Subcutaneous abdominal adipose tissue (tissue), 5 donors: Measurements from ENCODE around the gene PPP2R5C.
A peak's percentile ranks its signal among the peaks of the same experiment; 100 is the strongest.

Experiments
- H3K27ac ChIP-seq: one replicate; pipeline ENCODE4 v1.7.0; 2013; ENCODE audit warnings: low read depth, mild to moderate bottlenecking, inconsistent platforms, low read length, moderate library complexity
- H3K27me3 ChIP-seq, 5 donors: one replicate each; pipeline ENCODE4 v1.7.0; 2013; ENCODE audit warnings: low read length in 5 of 5, inconsistent platforms in 1 of 5; ENCODE audit not compliant: control insufficient read depth in 5 of 5, insufficient read depth in 4 of 5
- H3K36me3 ChIP-seq, 5 donors: one replicate each; pipeline ENCODE4 v1.7.0; 2013; ENCODE audit warnings: low read length in 5 of 5; ENCODE audit not compliant: control insufficient read depth in 5 of 5, insufficient read depth in 5 of 5
- H3K4me1 ChIP-seq, 5 donors: one replicate each; pipeline ENCODE4 v1.7.0; 2013; ENCODE audit warnings: low read length in 5 of 5, mild to moderate bottlenecking in 3 of 5, moderate library complexity in 1 of 5; ENCODE audit not compliant: control insufficient read depth in 5 of 5, insufficient read depth in 5 of 5
- H3K4me3 ChIP-seq, 5 donors: one replicate each; pipeline ENCODE4 v1.7.0; 2013; ENCODE audit warnings: low read length in 5 of 5, low read depth in 1 of 5
- H3K9ac ChIP-seq, 5 donors: one replicate each; pipeline ENCODE4 v1.7.0; 2013; ENCODE audit warnings: low read length in 5 of 5, mild to moderate bottlenecking in 4 of 5, moderate library complexity in 3 of 5
- H3K9me3 ChIP-seq, 5 donors: one replicate each; pipeline ENCODE4 v1.7.0; 2013; ENCODE audit warnings: low read length in 5 of 5; ENCODE audit not compliant: control insufficient read depth in 5 of 5
- donor health status: healthy.
- donor health status: healthy.
- donor health status: healthy.
- donor health status: healthy.
- donor health status: healthy.

The PPP2R5C gene

DNA sequence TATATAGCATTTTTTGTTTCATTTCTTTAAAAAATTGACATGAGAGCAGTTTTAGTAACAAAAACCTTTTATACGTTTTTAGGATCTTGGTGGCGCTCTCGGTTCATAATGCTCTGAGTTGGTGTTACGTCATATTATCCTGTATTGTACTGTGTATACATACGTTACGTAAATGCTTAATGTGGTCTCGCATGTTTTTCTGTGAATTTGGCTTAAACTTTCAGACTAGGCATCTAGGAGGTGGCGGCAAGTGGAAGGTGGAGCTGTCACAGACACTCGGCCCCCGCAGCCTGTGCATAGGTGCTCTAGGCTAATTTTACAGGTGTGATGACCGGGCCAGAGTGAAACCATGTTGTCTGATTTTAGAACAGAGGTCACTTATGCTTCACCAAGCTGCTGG is 60.0 kb downstream of the PPP2R5C start:
- H3K9me3 ChIP-seq = no peaks in the 10 kb centered on the region

DNA sequence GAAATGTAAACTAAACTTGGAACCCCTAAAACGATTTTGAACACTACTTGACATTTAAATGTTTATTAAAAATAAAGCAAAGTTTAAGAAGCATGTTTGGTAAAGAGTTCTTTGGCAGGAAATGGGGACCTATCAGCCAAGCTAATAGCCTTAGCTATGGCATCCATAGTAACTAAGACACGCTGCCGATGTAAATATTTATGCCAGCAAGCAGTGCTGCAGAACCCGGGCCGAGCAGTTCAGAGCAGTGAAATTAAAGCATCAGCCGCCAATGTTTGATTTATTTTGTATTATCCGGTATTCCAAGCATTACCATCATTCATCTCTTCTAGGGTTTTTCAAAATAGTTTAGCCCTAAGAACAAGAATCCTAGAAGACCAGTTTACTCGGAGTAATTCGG is 61.6 kb downstream of the PPP2R5C start:
- Histone ChIP-seq H3K4me1 (peaks cover 11 to 35% (median 32%) of the 10 kb centered on the region in 5 donors), H3K9ac (peak overlapping the region in 3 of 5 donors; percentile 3 to 32 (median 30)), H3K27me3 (no peaks in the 10 kb centered on the region), H3K9me3 (no peaks in the 10 kb centered on the region), H3K36me3 (peaks cover 0 to 11% (median 5%) of the 10 kb centered on the region in 5 donors), H3K4me3 (peak overlapping the region in 4 of 5 donors; percentile 2 to 50 (median 26)), H3K27ac (peak overlapping the region; percentile 30)

More for the DNA sequence above, 60.0 kb downstream of the PPP2R5C start:
- no peak overlapping the region for H3K27ac ChIP-seq
- H3K36me3 ChIP-seq = peaks cover 0 to 11% (median 6%) of the 10 kb centered on the region in 5 donors
- peaks cover 11 to 38% (median 29%) of the 10 kb centered on the region in 5 donors for H3K4me1 ChIP-seq
- no peaks in the 10 kb centered on the region for H3K27me3 ChIP-seq
- H3K4me3 ChIP-seq = no peak overlapping the region
- no peak overlapping the region for H3K9ac ChIP-seq

DNA sequence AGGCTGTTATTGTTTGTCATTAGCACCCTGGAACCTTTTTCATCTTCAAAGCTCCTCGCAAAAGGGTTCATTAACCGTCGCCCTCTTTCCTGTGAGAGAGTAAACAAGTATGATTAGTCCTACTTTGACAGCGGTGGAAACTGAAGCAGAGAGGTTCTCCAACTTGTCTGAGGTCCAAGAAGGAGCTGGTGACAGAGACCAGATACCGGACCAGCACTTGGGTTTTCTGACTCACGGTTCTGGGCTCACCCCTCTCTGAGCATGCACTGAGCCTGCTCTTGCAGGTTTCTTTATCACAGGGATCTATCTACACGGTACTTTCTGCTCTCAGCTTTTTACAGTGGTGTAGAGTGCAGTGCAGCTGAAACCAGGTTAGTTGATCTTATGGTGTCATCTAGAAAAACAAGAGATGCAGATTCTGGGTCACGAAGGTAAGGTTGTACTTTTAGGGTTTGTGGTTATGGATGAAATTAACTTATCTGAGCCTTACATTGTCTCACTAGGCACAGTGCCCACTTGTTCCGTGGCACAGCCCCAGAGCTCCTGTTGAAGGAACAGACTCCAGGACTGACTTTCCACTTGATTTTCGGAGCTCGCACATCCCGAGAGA is 62.1 kb downstream of the PPP2R5C start:
- Histone ChIP-seq H3K9me3 (no peaks in the 10 kb centered on the region), H3K4me1 (peaks cover 11 to 38% (median 35%) of the 10 kb centered on the region in 5 donors), H3K36me3 (peaks cover 0 to 11% (median 5%) of the 10 kb centered on the region in 5 donors), H3K4me3 (peak overlapping the region; percentile 6 to 50 (median 7)), H3K27ac (peak overlapping the region; percentile 30), H3K27me3 (no peaks in the 10 kb centered on the region), H3K9ac (peak overlapping the region; percentile 3 to 35 (median 30))

DNA sequence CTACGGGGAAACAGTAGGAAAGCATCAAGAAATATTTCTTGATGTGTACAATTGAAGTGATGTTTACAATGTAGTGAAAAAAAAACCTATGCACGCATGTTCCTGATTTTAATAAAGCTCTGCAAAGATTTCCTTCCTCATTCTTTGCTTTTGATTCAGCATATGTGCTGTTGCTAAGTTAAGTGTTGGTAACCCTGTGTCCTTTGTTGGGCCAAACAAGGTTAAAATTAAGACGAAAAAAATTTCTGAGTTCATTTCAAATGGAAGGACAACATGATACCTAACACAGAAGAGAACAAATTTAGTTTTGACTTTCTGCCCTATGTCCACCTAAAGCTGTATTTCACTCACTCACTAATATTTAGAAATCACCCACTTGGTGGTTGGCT is 62.8 kb downstream of the PPP2R5C start:
- peak overlapping the region in 3 of 5 donors; percentile 29 to 56 (median 38) for H3K9ac ChIP-seq
- H3K27me3 ChIP-seq = no peaks in the 10 kb centered on the region
- peak overlapping the region; percentile 24 for H3K27ac ChIP-seq
- H3K9me3 ChIP-seq = no peaks in the 10 kb centered on the region
- H3K36me3 ChIP-seq = peaks cover 0 to 6% (median 2%) of the 10 kb centered on the region in 5 donors
- peak overlapping the region in 3 of 5 donors; percentile 39 to 50 (median 46) for H3K4me3 ChIP-seq
- H3K4me1 ChIP-seq = peaks cover 11 to 40% (median 35%) of the 10 kb centered on the region in 5 donors

DNA sequence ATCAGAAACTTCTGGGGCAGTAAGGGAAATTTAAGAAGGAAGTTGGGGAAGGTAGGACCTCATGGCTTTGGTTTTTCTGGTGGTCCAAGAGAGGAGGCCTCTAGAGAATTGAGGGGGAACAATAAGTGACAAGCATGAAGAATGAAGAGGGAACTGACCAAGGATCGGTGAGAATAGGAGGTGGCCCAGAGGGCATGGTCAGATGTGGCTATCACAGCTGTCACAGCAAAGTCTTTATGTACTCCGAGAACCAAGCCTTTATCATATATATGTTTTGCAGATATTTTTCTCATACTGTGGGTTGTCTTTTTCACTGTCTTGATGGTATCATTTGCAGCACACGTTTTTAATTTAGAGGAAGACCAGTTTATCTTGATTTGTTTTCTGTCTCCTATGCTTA is 64.3 kb downstream of the PPP2R5C start:
- no peak overlapping the region for H3K4me3 ChIP-seq
- H3K27ac ChIP-seq = peak overlapping the region; percentile 47
- H3K4me1 ChIP-seq = peaks cover 11 to 40% (median 35%) of the 10 kb centered on the region in 5 donors

DNA sequence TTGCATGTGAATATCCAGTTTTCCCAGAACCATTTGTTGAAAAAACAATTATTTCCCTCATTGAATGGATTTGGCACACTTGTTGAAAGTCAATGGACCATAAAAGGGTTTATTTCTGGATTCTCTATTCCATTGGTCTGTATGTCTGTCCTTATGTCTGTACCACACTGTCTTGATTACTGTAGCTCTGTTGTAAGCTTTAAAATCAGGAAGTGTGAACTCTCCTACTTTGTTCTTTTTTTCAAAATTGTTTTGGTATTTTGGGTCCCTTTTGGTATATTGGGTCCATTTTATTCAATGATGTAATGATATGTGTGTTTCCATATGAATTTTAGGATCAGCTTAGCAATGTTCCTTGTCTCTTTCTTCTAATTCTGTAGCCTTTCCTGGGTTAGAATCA is 64.8 kb downstream of the PPP2R5C start:
- peaks cover 11 to 40% (median 35%) of the 10 kb centered on the region in 5 donors for H3K4me1 ChIP-seq
- H3K27ac ChIP-seq = no peak overlapping the region

More for the DNA sequence above, 64.3 kb downstream of the PPP2R5C start:
- no peaks in the 10 kb centered on the region for H3K9me3 ChIP-seq
- no peak overlapping the region for H3K9ac ChIP-seq
- H3K36me3 ChIP-seq = peaks cover 0 to 7% (median 3%) of the 10 kb centered on the region in 5 donors
- H3K27me3 ChIP-seq = no peaks in the 10 kb centered on the region

DNA sequence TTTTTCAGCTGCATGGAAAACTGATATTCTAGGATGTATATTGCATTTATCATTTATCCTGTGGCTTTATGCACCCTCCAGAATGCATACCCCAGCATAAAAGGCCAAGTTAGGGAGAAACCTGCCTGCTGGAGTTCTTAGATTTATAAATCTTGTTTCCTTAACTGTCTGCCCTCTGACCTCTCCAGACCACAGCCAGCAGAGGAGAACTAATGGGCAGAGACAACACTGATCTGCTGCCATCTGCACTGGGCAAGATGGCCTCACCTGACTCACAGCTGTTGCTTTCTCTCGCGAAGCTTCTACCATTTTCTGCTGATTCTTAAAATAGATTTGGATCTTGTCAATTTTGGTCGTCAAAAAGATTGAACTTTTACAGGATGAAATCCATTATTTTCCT is 65.8 kb downstream of the PPP2R5C start:
- H3K27me3 ChIP-seq = no peaks in the 10 kb centered on the region
- H3K27ac ChIP-seq = no peak overlapping the region
- H3K36me3 ChIP-seq = peaks cover 0 to 7% (median 3%) of the 10 kb centered on the region in 5 donors
- peaks cover 11 to 38% (median 32%) of the 10 kb centered on the region in 5 donors for H3K4me1 ChIP-seq
- H3K4me3 ChIP-seq = no peak overlapping the region
- no peaks in the 10 kb centered on the region for H3K9me3 ChIP-seq
- no peak overlapping the region for H3K9ac ChIP-seq

More for the DNA sequence above, 64.8 kb downstream of the PPP2R5C start:
- Histone ChIP-seq H3K4me3 (no peak overlapping the region), H3K9ac (no peak overlapping the region), H3K27me3 (no peaks in the 10 kb centered on the region), H3K36me3 (peaks cover 0 to 7% (median 3%) of the 10 kb centered on the region in 5 donors), H3K9me3 (no peaks in the 10 kb centered on the region)

DNA sequence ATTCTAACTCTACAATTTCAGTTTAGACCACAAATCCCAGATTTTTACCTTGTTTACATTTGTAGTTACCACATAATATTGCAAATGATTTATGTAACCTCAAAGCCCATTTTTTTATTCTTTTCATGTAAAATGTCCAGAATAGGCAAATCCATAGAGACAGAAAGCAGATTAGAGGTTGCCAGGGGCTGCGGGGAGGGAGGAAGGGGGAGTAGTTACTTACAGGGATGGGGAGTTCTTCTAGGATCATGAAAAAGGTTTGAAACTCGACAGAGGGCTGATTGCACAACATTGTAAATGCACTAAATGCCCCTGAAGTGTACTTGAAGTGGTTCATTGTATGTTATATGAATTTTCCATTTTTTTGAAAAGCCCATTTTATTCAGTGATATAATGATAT is 66.5 kb downstream of the PPP2R5C start:
- H3K36me3 ChIP-seq = peaks cover 0 to 10% (median 5%) of the 10 kb centered on the region in 5 donors
- no peaks in the 10 kb centered on the region for H3K9me3 ChIP-seq
- no peak overlapping the region for H3K27ac ChIP-seq
- no peak overlapping the region for H3K9ac ChIP-seq
- H3K4me3 ChIP-seq = no peak overlapping the region
- H3K4me1 ChIP-seq = peaks cover 11 to 35% (median 31%) of the 10 kb centered on the region in 5 donors
- no peaks in the 10 kb centered on the region for H3K27me3 ChIP-seq

DNA sequence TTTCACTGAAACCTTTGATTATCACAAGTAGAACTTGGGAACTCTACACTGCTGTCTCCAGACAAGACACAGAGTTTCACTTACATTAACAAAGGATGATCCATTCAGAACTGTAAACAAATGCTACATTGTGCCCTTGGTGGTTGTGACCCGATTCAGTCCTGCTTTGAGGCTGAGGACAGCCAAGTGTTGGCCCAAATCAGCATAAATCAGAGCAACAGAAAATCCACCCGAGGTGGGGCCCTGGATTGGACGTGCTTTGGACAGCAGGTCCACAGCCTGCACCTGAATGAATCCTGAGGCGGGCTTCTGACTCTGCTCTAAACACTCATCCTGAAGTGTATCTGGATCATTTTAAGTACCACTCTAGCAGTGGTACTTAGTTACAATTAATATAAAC is 68.8 kb downstream of the PPP2R5C start:
- Histone ChIP-seq H3K36me3 (peaks cover 0 to 10% (median 5%) of the 10 kb centered on the region in 5 donors), H3K4me3 (no peak overlapping the region)

DNA sequence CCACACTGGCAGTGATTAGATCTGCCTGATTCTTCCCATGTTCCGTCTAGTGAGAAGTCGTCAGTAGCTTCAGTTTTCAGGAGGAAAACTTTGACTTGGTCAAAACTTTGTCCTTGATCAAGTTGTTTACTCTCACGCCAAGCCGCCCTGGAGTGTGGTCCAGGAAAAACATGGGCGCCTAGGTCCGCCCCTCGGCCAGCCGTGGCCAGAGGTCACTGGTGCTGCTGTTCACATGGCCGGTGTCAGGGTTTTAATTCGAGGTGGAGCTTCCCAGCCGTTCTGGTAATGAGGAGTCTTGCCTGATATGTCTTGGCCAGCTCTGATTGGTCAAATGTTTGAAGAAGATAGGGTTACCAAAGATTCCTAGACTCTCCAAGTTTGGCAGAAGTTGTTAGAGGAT is 71.5 kb downstream of the PPP2R5C start:
- no peaks in the 10 kb centered on the region for H3K9me3 ChIP-seq
- no peak overlapping the region for H3K9ac ChIP-seq
- no peak overlapping the region for H3K4me3 ChIP-seq
- peaks cover 0 to 10% (median 5%) of the 10 kb centered on the region in 5 donors for H3K36me3 ChIP-seq
- H3K4me1 ChIP-seq = peaks cover 11 to 34% (median 31%) of the 10 kb centered on the region in 5 donors
- H3K27ac ChIP-seq = no peak overlapping the region
- H3K27me3 ChIP-seq = no peaks in the 10 kb centered on the region

More for the DNA sequence above, 68.8 kb downstream of the PPP2R5C start:
- Histone ChIP-seq H3K4me1 (peaks cover 10 to 27% (median 24%) of the 10 kb centered on the region in 5 donors), H3K9ac (no peak overlapping the region), H3K27me3 (no peaks in the 10 kb centered on the region), H3K27ac (no peak overlapping the region), H3K9me3 (no peaks in the 10 kb centered on the region)
